HG02759 (cell line): ENCODE data around the gene SERPINI1.
"Not testable (repeated sequence)": the region's sequence is repeated elsewhere in the genome, so short reads cannot be mapped to it uniquely, and the experiment has no call there.

Experiments used
- ATAC-seq: cut with Tn5 transposase; IDR thresholded peaks from one replicate; pipeline ENCODE4 v1.9.1; 2021; ENCODE audit warnings: mild to moderate bottlenecking, moderate library complexity; ENCODE audit not compliant: unreplicated experiment

The SERPINI1 gene

GRCh38 chr3:167785790-167786189 is 50.3 kb downstream of the SERPINI1 start:
- ATAC-seq = no peak

GRCh38 chr3:167787440-167787839 is 51.9 kb downstream of the SERPINI1 start:
- no peak for ATAC-seq

DNA sequence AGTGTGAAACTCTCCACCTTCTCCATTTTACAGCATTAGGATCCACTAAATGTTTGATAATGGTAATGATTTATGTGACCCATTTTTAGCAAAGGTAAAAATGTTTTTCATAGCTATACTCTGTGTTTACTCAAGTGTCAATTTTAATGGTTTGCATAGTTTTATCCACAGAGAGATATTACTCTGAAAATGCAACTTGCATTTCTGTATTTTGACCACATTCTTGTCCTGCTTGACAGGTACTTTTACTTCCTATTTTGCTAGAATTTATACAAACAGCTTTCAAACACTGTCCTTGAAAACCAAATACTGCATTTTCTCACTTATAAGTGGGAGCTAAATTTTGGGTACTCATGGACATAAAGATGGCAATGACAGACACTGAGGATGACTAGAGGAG is 62.9 kb downstream of the SERPINI1 start:
- ATAC-seq = no peak

DNA sequence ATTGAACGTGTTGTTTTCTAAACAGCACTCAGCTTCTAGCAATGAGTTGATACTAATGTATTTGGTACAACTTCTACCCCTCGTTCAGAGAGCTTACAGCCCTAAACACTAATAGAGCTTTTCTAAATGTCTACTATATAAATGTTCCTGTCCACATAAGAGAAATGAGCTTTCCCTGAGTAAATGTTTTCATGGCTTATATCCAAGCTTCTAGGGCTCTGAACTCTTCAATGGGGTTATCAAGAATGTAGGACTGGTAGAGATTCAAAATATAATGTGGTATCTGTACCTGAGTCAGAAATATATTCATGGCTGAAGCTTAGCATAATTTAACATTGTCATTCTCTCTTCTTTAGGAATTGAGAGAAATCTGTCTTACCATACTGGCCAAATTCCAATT is 73.4 kb downstream of the SERPINI1 start:
- ATAC-seq = no peak

DNA sequence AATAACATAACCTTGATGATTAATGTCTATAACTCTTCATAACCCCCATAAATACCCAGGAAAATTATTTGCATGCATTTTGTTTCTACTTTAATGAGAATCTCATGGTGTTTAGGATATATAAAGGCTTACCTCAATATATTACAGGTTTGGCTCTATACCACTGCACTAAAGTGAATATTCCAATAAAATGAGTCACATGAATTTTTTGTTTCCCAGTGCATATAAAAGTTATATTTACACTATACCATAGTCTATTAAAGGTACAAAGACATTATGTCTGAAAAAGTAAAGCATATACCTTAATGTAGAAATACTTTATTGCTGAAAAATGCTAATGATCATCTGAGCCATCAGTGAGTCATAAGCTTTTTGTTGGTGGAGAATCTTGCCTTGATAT is 74.7 kb downstream of the SERPINI1 start:
- ATAC-seq = no peak

DNA sequence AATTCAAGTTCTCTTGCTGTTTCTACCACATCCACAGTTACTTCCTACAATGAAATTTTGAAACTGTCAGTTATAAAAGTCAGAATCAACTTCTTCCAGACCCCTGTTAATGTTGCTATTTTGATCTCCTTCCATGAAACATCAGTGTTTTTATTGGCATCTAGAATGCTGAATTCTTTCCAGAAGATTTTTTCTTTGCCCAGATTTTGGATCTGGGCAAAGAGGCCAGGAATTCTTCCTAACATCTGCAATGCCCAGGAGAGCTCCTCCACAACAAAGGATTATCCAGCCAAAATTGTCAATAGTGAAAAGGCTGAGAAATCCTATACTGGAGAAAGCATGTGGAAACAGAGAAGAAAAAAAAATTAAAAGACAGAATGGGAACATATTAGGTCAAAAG is 75.5 kb downstream of the SERPINI1 start:
- no peak for ATAC-seq

GRCh38 chr3:167813169-167814123 is 77.9 kb downstream of the SERPINI1 start:
- ATAC-seq = no peak

- ATAC-seq = no peak
These were observed 79.0 kb downstream of the SERPINI1 start for GRCh38 chr3:167814441-167814951.

- no peak for ATAC-seq
These were observed 81.4 kb downstream of the SERPINI1 start for GRCh38 chr3:167816953-167817352.

- ATAC-seq = no peak
These were observed 84.8 kb downstream of the SERPINI1 start for GRCh38 chr3:167820102-167820865.

DNA sequence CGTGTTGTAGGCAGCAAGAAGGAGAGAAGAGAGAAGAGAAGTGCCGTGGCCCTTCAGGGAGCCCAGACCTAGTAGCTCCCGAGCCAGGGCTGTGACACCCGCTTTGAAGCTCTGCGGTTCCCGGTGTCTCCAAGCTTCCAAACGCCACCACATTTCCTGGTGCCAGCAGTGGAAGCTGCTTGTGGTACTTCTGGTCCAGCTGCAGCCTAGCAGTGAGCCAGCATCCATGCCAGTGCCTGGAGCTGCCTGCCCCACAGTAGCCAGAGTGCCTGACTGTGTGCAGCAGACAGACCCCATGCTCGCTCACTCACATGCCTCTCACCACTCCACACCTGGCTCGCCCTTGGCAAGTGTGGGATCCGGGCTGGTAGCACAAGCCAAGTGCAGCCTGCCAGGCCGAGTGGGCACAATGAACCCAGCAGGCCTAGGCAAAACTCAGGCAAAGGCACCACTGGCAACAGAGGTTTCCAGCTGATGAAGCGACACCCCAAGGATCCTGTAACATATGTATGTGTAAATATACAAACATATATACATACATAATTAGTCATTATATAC is 85.8 kb downstream of the SERPINI1 start:
- ATAC-seq = no peak

- no peak for ATAC-seq
These were observed 88.2 kb downstream of the SERPINI1 start for GRCh38 chr3:167823738-167824137.

GRCh38 chr3:167827588-167827987 is 92.1 kb downstream of the SERPINI1 start:
- ATAC-seq = not testable (repeated sequence)

DNA sequence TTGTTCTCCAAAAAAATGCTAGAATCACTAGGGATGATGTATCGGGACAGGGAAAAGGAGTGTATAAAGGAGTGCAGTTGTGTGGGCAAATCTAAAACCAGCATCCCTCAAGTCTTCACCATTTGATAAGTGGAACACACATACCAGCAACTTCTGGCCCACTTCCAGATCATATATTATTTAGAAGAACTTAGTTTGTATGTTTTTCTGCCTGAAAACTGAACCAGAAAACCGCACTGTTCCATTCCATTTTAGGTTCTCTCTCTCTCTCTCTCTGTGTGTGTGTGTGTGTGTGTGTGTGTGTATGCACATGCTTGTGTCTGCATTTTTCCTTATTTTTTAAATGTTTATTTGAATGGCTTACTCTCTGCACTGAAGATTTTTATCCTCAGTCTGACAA is 93.5 kb downstream of the SERPINI1 start:
- ATAC-seq = no peak

- ATAC-seq = peak; percentile 83
These were observed 94.5 kb downstream of the SERPINI1 start for GRCh38 chr3:167830007-167830406.

- no peak for ATAC-seq
These were observed 99.8 kb downstream of the SERPINI1 start for GRCh38 chr3:167835359-167835758.

GRCh38 chr3:167835953-167836352 is 100.4 kb downstream of the SERPINI1 start:
- ATAC-seq = no peak

- no peak for ATAC-seq
These were observed 101.9 kb downstream of the SERPINI1 start for GRCh38 chr3:167837466-167837865.

DNA sequence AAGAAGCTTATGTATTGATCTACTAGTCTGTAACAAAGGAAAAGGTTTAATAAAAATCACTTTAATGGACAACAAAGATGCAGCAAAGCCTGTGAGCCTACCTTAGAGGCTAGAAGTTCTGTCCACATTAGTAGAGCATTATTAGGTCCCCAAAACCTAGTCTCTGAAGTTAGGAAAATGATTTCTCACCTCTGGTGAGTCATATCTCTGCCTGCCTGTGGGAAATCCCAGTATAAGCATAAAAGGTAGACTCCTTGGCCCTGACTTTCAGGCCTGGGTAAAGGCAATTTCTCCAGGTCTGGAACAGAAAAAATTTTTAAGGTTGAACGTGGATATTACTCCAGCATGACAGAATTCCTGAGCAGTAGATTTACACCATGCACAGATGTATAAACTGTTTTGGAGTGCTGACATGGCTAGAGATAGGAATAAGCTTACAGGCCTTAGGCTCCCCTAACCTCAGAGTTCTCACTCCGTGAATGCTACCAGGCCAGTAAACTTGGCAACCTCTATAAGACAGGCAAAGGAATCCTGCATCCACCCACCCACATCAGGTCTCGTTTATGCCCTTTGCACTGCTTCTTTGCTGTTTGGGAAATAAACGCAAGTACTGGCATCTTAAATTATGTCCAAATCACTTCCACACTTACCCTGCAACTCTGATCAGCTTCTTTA is 104.1 kb downstream of the SERPINI1 start:
- ATAC-seq = peak; percentile 53

DNA sequence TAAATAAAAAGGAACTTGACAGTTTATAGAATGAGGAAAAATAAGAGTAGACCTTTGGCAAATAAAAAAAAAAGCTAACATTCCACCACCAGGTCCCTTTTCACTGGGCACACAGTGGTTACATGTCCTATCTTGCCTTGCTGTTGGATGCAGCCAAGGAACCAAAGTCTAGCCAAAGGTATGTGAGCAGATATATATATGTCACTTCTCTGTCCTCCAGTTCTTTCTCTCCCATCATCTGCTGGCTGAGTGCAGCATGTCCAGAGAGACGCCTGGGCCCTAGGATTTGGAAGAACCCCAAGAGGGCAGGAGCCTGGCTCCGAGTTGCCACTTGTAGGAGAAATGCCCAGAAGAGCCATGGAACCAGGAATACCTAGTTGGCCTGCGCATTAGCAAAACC is 104.7 kb downstream of the SERPINI1 start:
- ATAC-seq = no peak

DNA sequence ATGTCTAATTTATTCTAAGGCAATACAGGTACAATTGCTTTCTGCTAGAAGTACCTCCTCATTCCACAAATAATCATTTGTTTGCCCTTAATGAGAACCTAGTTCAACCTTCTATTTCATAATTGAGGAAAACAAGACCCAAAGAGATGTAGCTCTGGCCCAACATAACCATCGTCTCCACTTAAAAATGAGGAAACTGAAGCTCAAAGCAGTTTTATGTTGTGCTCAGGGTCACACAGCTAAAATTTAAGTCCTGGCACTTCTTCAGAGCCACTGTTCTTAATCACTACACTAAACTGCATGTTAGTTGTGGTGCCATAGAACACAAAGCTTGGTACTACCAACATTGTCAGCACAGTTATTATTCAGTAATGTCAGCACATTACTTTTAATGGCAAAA is 108.0 kb downstream of the SERPINI1 start:
- peak; percentile 20 for ATAC-seq
